PC-9 (cell line): ENCODE results near the gene PAPOLG. TPM values are rescaled to one million over a fixed set of nuclear protein-coding genes. Genes with fewer than 3 reads are reported as not detected.
A peak's percentile ranks its signal among the peaks of the same experiment; 100 is the strongest.

Experiments
- BruUV-seq: library from RNA; stranded (reverse); fragments of 400-500 nt; replicated peaks from 2 replicates; lab custom pipeline; 2021; lab: Mats Ljungman, UMichigan
- CTCF ChIA-PET: fragments of 300-600 bp; sonication (Branson Sonifier 250); formaldehyde crosslinking; loops from one replicate; lab custom pipeline; 2022; ENCODE audit warnings: antibody characterized with exemption; lab: Charles Lee
- POLR2A ChIA-PET: fragments of 300-600 bp; sonication (Branson Sonifier 250); formaldehyde crosslinking; loops from one replicate; lab custom pipeline; 2022; ENCODE audit warnings: antibody characterized with exemption; ENCODE audit not compliant: unreplicated experiment; lab: Charles Lee
- DNase-seq, 2 experiments: peaks; one replicate each; pipeline versions ENCODE4 v3.0.0 to v3.0.0-alpha.2; 2015 to 2022; ENCODE audit warnings: mixed read lengths in 1 of 2
- H2AFZ ChIP-seq: fragments of 200-600 bp; sonication (generic); 2 replicates; pipeline ENCODE4 v1.8.1; 2017; ENCODE audit warnings: antibody characterized with exemption
- H3F3A ChIP-seq: fragments of 200-600 bp; sonication (generic); 2 replicates; pipeline ENCODE4 v1.8.1; 2017; ENCODE audit warnings: antibody characterized with exemption, mild to moderate bottlenecking, low read depth; ENCODE audit not compliant: insufficient read depth
- H3K27ac ChIP-seq: fragments of 200-600 bp; sonication (generic); 2 replicates; pipeline ENCODE4 v1.6.1; 2016; ENCODE audit warnings: mixed run types
- H3K27me3 ChIP-seq: fragments of 200-600 bp; sonication (generic); 2 replicates; pipeline ENCODE4 v1.6.1; 2016; ENCODE audit warnings: low read depth, mixed run types; ENCODE audit not compliant: insufficient read depth
- H3K36me3 ChIP-seq: fragments of 200-600 bp; sonication (generic); 2 replicates; pipeline ENCODE4 v1.6.1; 2016; ENCODE audit warnings: low read depth, mixed run types
- H3K4me1 ChIP-seq: fragments of 200-600 bp; sonication (generic); replicated peaks from 2 replicates; pipeline ENCODE4 v1.6.1; 2016; ENCODE audit warnings: mixed run types; ENCODE audit not compliant: insufficient read depth
- H3K4me2 ChIP-seq: fragments of 200-600 bp; sonication (generic); 2 replicates; pipeline ENCODE4 v1.6.1; 2017; ENCODE audit warnings: mixed run types
- H3K4me3 ChIP-seq: fragments of 200-600 bp; sonication (generic); 2 replicates; pipeline ENCODE4 v1.6.1; 2016; ENCODE audit warnings: mixed run types
- H3K79me2 ChIP-seq: fragments of 200-600 bp; sonication (generic); 2 replicates; pipeline ENCODE4 v1.6.1; 2017; ENCODE audit warnings: low read depth, mixed run types
- H3K9me2 ChIP-seq: fragments of 200-600 bp; sonication (generic); 2 replicates; pipeline ENCODE4 v1.8.1; 2017; ENCODE audit warnings: mild to moderate bottlenecking; ENCODE audit not compliant: insufficient read depth
- H3K9me3 ChIP-seq: fragments of 200-600 bp; sonication (generic); 2 replicates; pipeline ENCODE4 v1.8.1; 2016; ENCODE audit warnings: low read depth; ENCODE audit not compliant: insufficient read depth
- H4K20me1 ChIP-seq: fragments of 200-600 bp; sonication (generic); 2 replicates; pipeline ENCODE4 v1.8.1; 2017; ENCODE audit not compliant: insufficient read depth
- CTCF ChIP-seq: fragments of 200-600 bp; sonication (generic); conservative IDR thresholded peaks from 2 replicates; pipeline ENCODE4 v1.6.1; 2017; ENCODE audit warnings: mixed run types, antibody characterized with exemption, mild to moderate bottlenecking, moderate library complexity
- EZH2 ChIP-seq: fragments of 200-600 bp; sonication (generic); IDR thresholded peaks from 2 replicates; pipeline ENCODE4 v1.8.0; 2017; ENCODE audit warnings: antibody characterized with exemption, low read depth
- intact Hi-C: fragments of 100-400 bp; cut with micrococcal nuclease; formaldehyde crosslinking; loops from one replicate; pipeline ENCODE4 v1.10.0; 2022; ENCODE audit not compliant: unreplicated experiment
- total RNA-seq: library from RNA; stranded (reverse); gene quantifications from 2 replicates; pipeline ENCODE4 v1.2.3, GENCODE V29; 2021

Gene PAPOLG
- total RNA-seq, 1 experiment from 2014 or later, result 13.7 TPM

DNA sequence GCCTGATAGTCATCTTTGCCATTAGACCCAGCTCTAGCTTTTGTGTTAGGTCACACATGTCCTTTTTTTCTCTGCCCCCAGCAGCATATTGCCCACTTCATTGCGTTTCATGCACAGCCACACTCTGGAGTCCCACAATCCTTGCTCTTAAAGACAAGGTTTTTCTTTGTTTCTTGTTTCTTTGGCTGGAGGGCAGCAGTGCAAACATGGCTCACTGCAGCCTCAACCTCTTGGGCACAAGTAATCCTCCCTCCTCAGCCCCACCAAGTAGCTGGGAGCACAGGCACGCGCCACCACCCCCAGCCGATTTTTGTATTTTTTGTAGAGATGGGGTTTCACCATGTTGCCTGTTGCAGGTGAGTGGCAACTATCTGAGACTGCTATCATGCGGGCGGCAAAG lies 16.9 kb upstream of the PAPOLG start:
- no peak overlapping the region for H2AFZ ChIP-seq
- no peaks in the 10 kb centered on the region for H3F3A ChIP-seq
- H3K4me3 ChIP-seq, result no peak overlapping the region
- no peaks in the 10 kb centered on the region for H4K20me1 ChIP-seq
- H3K27ac ChIP-seq, result no peak overlapping the region
- TF ChIP-seq EZH2 (no peak), CTCF (no peak)
- H3K36me3 ChIP-seq, result no peaks in the 10 kb centered on the region
- ChIA-PET CTCF (no interaction called here), POLR2A (interaction anchor here (0.5 to 0.6 kb wide), 2 partner anchors 9 to 304 kb away, joined by 5 to 7 read pairs; no protein-coding TSS in a partner anchor)
- H3K4me2 ChIP-seq, result no peak overlapping the region
- BruUV-seq, result no TSS peak
- no peak for DNase-seq
- H3K9me2 ChIP-seq, result no peaks in the 10 kb centered on the region
- H3K4me1 ChIP-seq, result no peaks in the 10 kb centered on the region
- intact Hi-C loops, result no loop called here
- H3K9me3 ChIP-seq, result no peaks in the 10 kb centered on the region
- H3K27me3 ChIP-seq, result no peaks in the 10 kb centered on the region
- no peaks in the 10 kb centered on the region for H3K79me2 ChIP-seq

- Histone ChIP-seq H2AFZ (no peak overlapping the region), H3K27me3 (no peaks in the 10 kb centered on the region), H3F3A (no peaks in the 10 kb centered on the region), H3K79me2 (no peaks in the 10 kb centered on the region), H3K4me1 (no peaks in the 10 kb centered on the region), H3K36me3 (no peaks in the 10 kb centered on the region), H3K9me2 (no peaks in the 10 kb centered on the region), H4K20me1 (no peaks in the 10 kb centered on the region), H3K27ac (no peak overlapping the region), H3K4me2 (no peak overlapping the region), H3K4me3 (no peak overlapping the region), H3K9me3 (no peaks in the 10 kb centered on the region)
- no TSS peak for BruUV-seq
- DNase-seq, result no peak
- CTCF ChIA-PET, result no interaction called here
- POLR2A ChIA-PET, result no interaction called here
- TF ChIP-seq CTCF (no peak), EZH2 (no peak)
- intact Hi-C loops, result no loop called here
Observed at GRCh38 chr2:60741576-60741975, 14.5 kb upstream of the PAPOLG start.

GRCh38 chr2:60742419-60742818 lies 13.6 kb upstream of the PAPOLG start:
- Histone ChIP-seq H3K27me3 (no peaks in the 10 kb centered on the region), H3K4me2 (no peak overlapping the region), H4K20me1 (no peaks in the 10 kb centered on the region), H3F3A (no peaks in the 10 kb centered on the region), H3K27ac (no peak overlapping the region), H3K9me3 (no peaks in the 10 kb centered on the region), H2AFZ (0 out of 2 replicates have a peak overlapping the region, but pooled peaks have one; percentile 13), H3K9me2 (no peaks in the 10 kb centered on the region), H3K79me2 (no peaks in the 10 kb centered on the region), H3K36me3 (no peaks in the 10 kb centered on the region), H3K4me3 (no peak overlapping the region), H3K4me1 (no peaks in the 10 kb centered on the region)
- intact Hi-C loops, result no loop called here
- DNase-seq, result no peak
- BruUV-seq, result no TSS peak
- TF ChIP-seq EZH2, result no peak
- TF ChIP-seq CTCF, result no peak
- ChIA-PET CTCF (no interaction called here), POLR2A (no interaction called here)
